PFSK-1 (cell line): ENCODE results near the gene CTSF.

Source experiments
- FOXP2 ChIP-seq: optimal IDR thresholded peaks from 2 replicates; pipeline ENCODE3; 2011; ENCODE audit warnings: borderline replicate concordance, control low read depth, inconsistent platforms; ENCODE audit not compliant: insufficient read depth; ENCODE audit errors: extremely low read length, extremely low read depth
- POLR2AphosphoS5 ChIP-seq: IDR thresholded peaks from 2 replicates; pipeline ENCODE4 v1.6.1; 2012; ENCODE audit warnings: low read depth, mild to moderate bottlenecking, control low read depth, low read length, moderate library complexity
- REST ChIP-seq, 2 experiments: IDR thresholded peaks; 2 replicates each; pipeline versions ENCODE4 v1.6.1 to v1.8.0; 2011 to 2012; ENCODE audit warnings: low read depth in 2 of 2, low read length in 2 of 2, control low read depth in 1 of 2, inconsistent platforms in 1 of 2, mild to moderate bottlenecking in 1 of 2, moderate library complexity in 1 of 2; ENCODE audit not compliant: insufficient read depth in 1 of 2
- SIN3A ChIP-seq: IDR thresholded peaks from 2 replicates; pipeline ENCODE4 v1.6.1; 2012; ENCODE audit warnings: mild to moderate bottlenecking, low read length, moderate library complexity, borderline replicate concordance; ENCODE audit not compliant: insufficient read depth
- TAF1 ChIP-seq: IDR thresholded peaks from 2 replicates; pipeline ENCODE4 v1.6.1; 2012; ENCODE audit warnings: low read length, control low read depth, borderline replicate concordance; ENCODE audit not compliant: insufficient read depth

CTSF gene

GRCh38 chr11:66546368-66546965 lies 21.9 kb downstream of the CTSF start, which contains the start of gene ACTN3:
TSS of gene ACTN3 (plus strand) at chr11:66546903. CDS start at chr11:66546938, 35 bp downstream.
- TF ChIP-seq POLR2AphosphoS5 (no peak), FOXP2 (no peak), TAF1 (no peak)

GRCh38 chr11:66545701-66546367 lies 22.6 kb downstream of the CTSF start, which contains the start of gene ZDHHC24:
TSS of gene ZDHHC24 (minus strand) at chr11:66546048. CDS start at chr11:66546003, 45 bp downstream.
- TF ChIP-seq POLR2AphosphoS5 (peak; percentile 73), TAF1 (peak; percentile 65; the same call in 1 of the 2 replicates), FOXP2 (no peak), REST (IDR thresholded peaks at IDR 0.05; ENCODE audit: insufficient read depth in 1 of 2, low read depth in 2 of 2, low read length in 2 of 2) (0 out of 4 replicates have a peak, but pooled peaks of 1 of the 2 experiments have one; percentile 7), SIN3A (peak; percentile 97; the same call in 1 of the 2 replicates)

GRCh38 chr11:66543263-66544107 lies 24.9 kb downstream of the CTSF start:
- peak; percentile 98 for TF ChIP-seq FOXP2
- no peak for TF ChIP-seq REST (IDR thresholded peaks at IDR 0.05; ENCODE audit: insufficient read depth in 1 of 2, low read depth in 2 of 2, low read length in 2 of 2)
- TF ChIP-seq POLR2AphosphoS5 = peak; percentile 23; the same call in 1 of the 2 replicates
- TF ChIP-seq SIN3A = 0 out of 2 replicates have a peak, but pooled peaks have one; percentile 10

- TF ChIP-seq POLR2AphosphoS5 = no peak
- no peak for TF ChIP-seq FOXP2
Measured at GRCh38 chr11:66542362-66542761, 26.0 kb downstream of the CTSF start.

GRCh38 chr11:66541892-66542291 lies 26.5 kb downstream of the CTSF start:
- TF ChIP-seq REST (IDR thresholded peaks at IDR 0.05; ENCODE audit: insufficient read depth in 1 of 2, low read depth in 2 of 2, low read length in 2 of 2) = no peak
- TF ChIP-seq FOXP2 = no peak
- no peak for TF ChIP-seq TAF1
- TF ChIP-seq POLR2AphosphoS5 = no peak
- no peak for TF ChIP-seq SIN3A

- TF ChIP-seq REST (IDR thresholded peaks at IDR 0.05; ENCODE audit: insufficient read depth in 1 of 2, low read depth in 2 of 2, low read length in 2 of 2) = no peak
- TF ChIP-seq POLR2AphosphoS5 = no peak
- no peak for TF ChIP-seq SIN3A
- TF ChIP-seq FOXP2 = no peak
- TF ChIP-seq TAF1 = no peak
Measured at GRCh38 chr11:66539870-66540213, 28.6 kb downstream of the CTSF start.
